Neural progenitor cell (in vitro differentiated cells): ENCODE measurements around the gene ZNF618. TPM values are rescaled to one million over a fixed set of nuclear protein-coding genes. Genes with fewer than 3 reads are reported as not detected.

ENCODE experiments used
- DNase-seq: peaks from one replicate; pipeline ENCODE4 v3.0.0-alpha.2; 2016; ENCODE audit warnings: low spot score
- H2AFZ ChIP-seq: fragments of 200-600 bp; sonication (generic); replicated peaks from 2 replicates; pipeline ENCODE4 v1.6.1; 2016; ENCODE audit warnings: antibody characterized with exemption
- H3F3A ChIP-seq: fragments of 200-600 bp; sonication (generic); 2 replicates; pipeline ENCODE4 v1.6.1; 2016; ENCODE audit warnings: antibody characterized with exemption, low read depth
- H3K27ac ChIP-seq: fragments of 200-600 bp; sonication (generic); 2 replicates; pipeline ENCODE4 v1.5.1; 2016; ENCODE audit warnings: mild to moderate bottlenecking
- H3K27me3 ChIP-seq: fragments of 200-600 bp; sonication (generic); 2 replicates; pipeline ENCODE4 v1.6.1; 2016; ENCODE audit warnings: mild to moderate bottlenecking, moderate library complexity
- H3K36me3 ChIP-seq: fragments of 200-600 bp; sonication (generic); 2 replicates; pipeline ENCODE4 v1.5.1; 2016
- H3K4me1 ChIP-seq: fragments of 200-600 bp; sonication (generic); 2 replicates; pipeline ENCODE4 v1.6.1; 2016; ENCODE audit warnings: mixed run types
- H3K4me2 ChIP-seq: fragments of 200-600 bp; sonication (generic); 2 replicates; pipeline ENCODE4 v1.6.1; 2016
- H3K4me3 ChIP-seq: fragments of 200-600 bp; sonication (generic); 2 replicates; pipeline ENCODE4 v1.5.1; 2016
- H3K79me2 ChIP-seq: fragments of 200-600 bp; sonication (generic); 2 replicates; pipeline ENCODE4 v1.6.1; 2016; ENCODE audit warnings: low read depth
- H3K9ac ChIP-seq: fragments of 200-600 bp; sonication (generic); 2 replicates; pipeline ENCODE4 v1.6.1; 2016
- H3K9me3 ChIP-seq: fragments of 200-600 bp; sonication (generic); 2 replicates; pipeline ENCODE4 v1.5.1; 2016; ENCODE audit warnings: low read depth
- H4K20me1 ChIP-seq: fragments of 200-600 bp; sonication (generic); 2 replicates; pipeline ENCODE4 v1.6.1; 2016; ENCODE audit warnings: low read depth
- H3K27ac Mint-ChIP-seq: 3 replicates; pipeline ENCODE4 v1.8.0; 2021; ENCODE audit warnings: mixed read lengths
- H3K27me3 Mint-ChIP-seq: 2 replicates; pipeline ENCODE4 v1.8.0; 2022; ENCODE audit warnings: low read depth, mild to moderate bottlenecking, inconsistent platforms, moderate library complexity, mixed read lengths; ENCODE audit not compliant: insufficient read depth
- H3K36me3 Mint-ChIP-seq: 3 replicates; pipeline ENCODE4 v1.8.0; 2021; ENCODE audit warnings: mixed read lengths
- H3K4me1 Mint-ChIP-seq: 3 replicates; pipeline ENCODE4 v1.8.0; 2021; ENCODE audit warnings: mixed read lengths
- H3K4me3 Mint-ChIP-seq: 3 replicates; pipeline ENCODE4 v1.8.0; 2021; ENCODE audit warnings: mild to moderate bottlenecking, moderate library complexity, mixed read lengths
- H3K9me3 Mint-ChIP-seq: 3 replicates; pipeline ENCODE4 v1.8.0; 2020; ENCODE audit warnings: mixed read lengths
- EZH2 ChIP-seq: fragments of 200-600 bp; sonication (generic); IDR thresholded peaks from 2 replicates; pipeline ENCODE4 v1.6.1; 2017; ENCODE audit warnings: antibody characterized with exemption, mild to moderate bottlenecking, moderate library complexity
- EZH2phosphoT487 ChIP-seq: fragments of 200-600 bp; sonication (generic); IDR thresholded peaks from 2 replicates; pipeline ENCODE4 v1.6.1; 2017; ENCODE audit warnings: antibody characterized with exemption
- total RNA-seq: library from RNA; depleted of rRNA; stranded (reverse); fragments of >200 nt; gene quantifications from 2 replicates; pipeline ENCODE4 v1.2.3, GENCODE V29; 2015; ENCODE audit warnings: low replicate concordance
- TF ChIP-seq, protein P1 (sequence below): fragments of 200-600 bp; sonication (generic); IDR thresholded peaks from 2 replicates; pipeline ENCODE4 v1.5.1; 2017; ENCODE audit warnings: antibody characterized with exemption, mild to moderate bottlenecking

The ZNF618 gene
- total RNA-seq, 1 donor from 2014 or later, result 10.5 TPM

DNA sequence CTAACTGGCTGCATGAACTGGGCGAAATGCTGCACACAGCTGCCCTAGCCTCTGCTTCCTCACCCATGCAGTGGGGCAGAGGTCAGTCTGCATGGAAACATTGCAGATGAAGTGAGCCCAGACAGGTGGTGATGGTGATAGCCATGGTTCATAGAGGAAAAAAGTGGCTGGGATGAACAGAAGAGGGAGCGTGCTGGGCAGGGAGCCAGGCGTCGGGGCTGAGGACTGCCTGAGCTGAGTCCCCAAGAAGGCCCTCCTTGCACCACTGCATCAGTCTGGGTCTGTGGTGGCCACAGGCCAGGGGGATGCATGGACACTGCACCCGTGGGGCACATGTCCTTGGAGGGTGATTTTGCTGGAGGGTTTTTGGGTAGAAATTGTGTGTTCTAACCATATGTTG is 121.5 kb downstream of the ZNF618 start:
- no peaks in the 10 kb centered on the region for H3K36me3 ChIP-seq
- peaks cover 10% of the 10 kb centered on the region for H3K36me3 Mint-ChIP-seq
- DNase-seq, result no peak
- H4K20me1 ChIP-seq, result peaks cover 41% of the 10 kb centered on the region
- H3K4me2 ChIP-seq, result no peak overlapping the region
- no peaks in the 10 kb centered on the region for H3K4me1 ChIP-seq
- H3K79me2 ChIP-seq, result no peaks in the 10 kb centered on the region
- H3K4me3 Mint-ChIP-seq, result no peak overlapping the region
- no peaks in the 10 kb centered on the region for H3K27me3 ChIP-seq
- no peak overlapping the region for H3K9ac ChIP-seq
- H3K4me1 Mint-ChIP-seq, result no peaks in the 10 kb centered on the region
- H3K9me3 ChIP-seq, result no peaks in the 10 kb centered on the region
- peaks cover 2% of the 10 kb centered on the region for H3K27me3 Mint-ChIP-seq
- H3F3A ChIP-seq, result no peaks in the 10 kb centered on the region
- H2AFZ ChIP-seq, result no peak overlapping the region
- no peak overlapping the region for H3K27ac ChIP-seq
- no peak overlapping the region for H3K27ac Mint-ChIP-seq
- no peak for TF ChIP-seq EZH2
- no peak for TF ChIP-seq EZH2phosphoT487
- TF ChIP-seq, protein P1, sequence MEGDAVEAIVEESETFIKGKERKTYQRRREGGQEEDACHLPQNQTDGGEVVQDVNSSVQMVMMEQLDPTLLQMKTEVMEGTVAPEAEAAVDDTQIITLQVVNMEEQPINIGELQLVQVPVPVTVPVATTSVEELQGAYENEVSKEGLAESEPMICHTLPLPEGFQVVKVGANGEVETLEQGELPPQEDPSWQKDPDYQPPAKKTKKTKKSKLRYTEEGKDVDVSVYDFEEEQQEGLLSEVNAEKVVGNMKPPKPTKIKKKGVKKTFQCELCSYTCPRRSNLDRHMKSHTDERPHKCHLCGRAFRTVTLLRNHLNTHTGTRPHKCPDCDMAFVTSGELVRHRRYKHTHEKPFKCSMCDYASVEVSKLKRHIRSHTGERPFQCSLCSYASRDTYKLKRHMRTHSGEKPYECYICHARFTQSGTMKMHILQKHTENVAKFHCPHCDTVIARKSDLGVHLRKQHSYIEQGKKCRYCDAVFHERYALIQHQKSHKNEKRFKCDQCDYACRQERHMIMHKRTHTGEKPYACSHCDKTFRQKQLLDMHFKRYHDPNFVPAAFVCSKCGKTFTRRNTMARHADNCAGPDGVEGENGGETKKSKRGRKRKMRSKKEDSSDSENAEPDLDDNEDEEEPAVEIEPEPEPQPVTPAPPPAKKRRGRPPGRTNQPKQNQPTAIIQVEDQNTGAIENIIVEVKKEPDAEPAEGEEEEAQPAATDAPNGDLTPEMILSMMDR, result no peak
- no peak overlapping the region for H3K4me3 ChIP-seq
- no peaks in the 10 kb centered on the region for H3K9me3 Mint-ChIP-seq

DNA sequence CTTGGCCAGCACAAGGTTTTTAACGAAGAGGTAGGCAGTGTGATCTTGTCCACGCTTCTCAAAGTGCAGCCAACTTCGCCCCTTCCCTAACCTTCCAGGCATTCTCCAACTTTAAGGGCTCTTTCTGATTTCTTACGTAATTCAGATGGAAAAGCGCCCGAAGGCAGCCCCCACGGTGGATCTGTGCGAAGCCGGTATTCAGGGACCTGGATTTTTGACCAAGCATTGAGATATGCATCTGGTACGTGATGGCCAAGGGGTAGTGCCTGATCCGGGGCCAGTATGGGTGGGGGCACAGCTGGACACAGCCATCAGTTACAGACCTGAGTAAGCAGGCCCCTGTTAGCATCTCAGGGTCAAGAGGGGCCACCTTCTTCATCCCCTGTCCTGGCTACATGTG is 122.0 kb downstream of the ZNF618 start:
- no peak overlapping the region for H2AFZ ChIP-seq
- H3K4me3 Mint-ChIP-seq, result peak overlapping the region; percentile 60
- peaks cover 35% of the 10 kb centered on the region for H4K20me1 ChIP-seq
- peaks cover 8% of the 10 kb centered on the region for H3K36me3 Mint-ChIP-seq
- no peaks in the 10 kb centered on the region for H3K9me3 Mint-ChIP-seq
- H3K27ac Mint-ChIP-seq, result peak overlapping the region; percentile 8
- no peak overlapping the region for H3K4me2 ChIP-seq
- peaks cover 2% of the 10 kb centered on the region for H3K27me3 Mint-ChIP-seq
- no peaks in the 10 kb centered on the region for H3K9me3 ChIP-seq
- TF ChIP-seq EZH2phosphoT487 (no peak), EZH2 (no peak)
- TF ChIP-seq, protein P1, result no peak
- H3K79me2 ChIP-seq, result no peaks in the 10 kb centered on the region
- H3K27ac ChIP-seq, result no peak overlapping the region
- H3K4me3 ChIP-seq, result no peak overlapping the region
- H3F3A ChIP-seq, result no peaks in the 10 kb centered on the region
- H3K4me1 Mint-ChIP-seq, result no peaks in the 10 kb centered on the region
- no peak for DNase-seq
- H3K4me1 ChIP-seq, result no peaks in the 10 kb centered on the region
- no peaks in the 10 kb centered on the region for H3K36me3 ChIP-seq
- H3K9ac ChIP-seq, result no peak overlapping the region
- no peaks in the 10 kb centered on the region for H3K27me3 ChIP-seq

DNA sequence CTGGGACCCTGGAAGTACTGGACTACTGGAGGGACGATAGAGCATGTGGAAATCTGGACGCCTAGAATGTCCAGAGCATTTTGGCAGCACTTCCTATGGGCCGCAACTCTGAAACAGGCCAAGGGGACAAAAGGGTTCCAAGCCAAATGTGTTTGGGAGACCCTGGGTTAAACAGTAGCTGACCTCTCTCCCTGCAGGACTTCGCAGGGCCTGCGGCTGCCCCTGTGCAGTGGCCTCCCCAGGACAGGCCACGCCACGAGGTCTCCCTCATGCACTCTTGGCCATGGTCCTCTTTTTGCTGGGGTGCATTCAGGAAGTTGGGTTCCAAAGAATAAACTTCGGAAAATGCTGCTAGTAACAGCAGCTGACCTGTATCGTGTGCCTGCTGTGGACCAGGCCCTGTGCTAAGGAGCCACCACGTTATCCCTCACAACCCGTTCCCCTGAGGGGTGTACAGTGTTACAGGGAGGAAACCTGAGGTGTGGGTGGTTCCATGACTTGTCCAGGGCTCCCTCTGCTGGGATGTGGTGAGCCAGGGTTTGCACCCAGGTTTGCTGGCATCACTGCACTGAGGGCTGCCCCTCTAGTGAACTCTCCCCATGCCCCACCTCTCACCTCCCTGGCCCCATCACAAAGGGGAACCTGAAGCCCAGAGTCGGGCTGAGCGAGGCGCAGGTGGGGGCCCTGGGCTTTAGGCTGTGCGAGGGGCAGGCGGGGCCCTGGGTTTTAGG is 122.6 kb downstream of the ZNF618 start:
- DNase-seq, result peak; percentile 29
- Mint-ChIP-seq H3K4me3 (peak overlapping the region; percentile 60), H3K36me3 (peaks cover 8% of the 10 kb centered on the region), H3K9me3 (no peaks in the 10 kb centered on the region), H3K27ac (peak overlapping the region; percentile 8), H3K27me3 (peaks cover 2% of the 10 kb centered on the region), H3K4me1 (no peaks in the 10 kb centered on the region)
- Histone ChIP-seq H4K20me1 (peaks cover 31% of the 10 kb centered on the region), H3K9me3 (no peaks in the 10 kb centered on the region), H3K36me3 (no peaks in the 10 kb centered on the region), H3K27me3 (no peaks in the 10 kb centered on the region), H2AFZ (no peak overlapping the region), H3K79me2 (no peaks in the 10 kb centered on the region), H3K4me3 (no peak overlapping the region), H3K9ac (no peak overlapping the region), H3K27ac (no peak overlapping the region), H3K4me1 (no peaks in the 10 kb centered on the region), H3F3A (no peaks in the 10 kb centered on the region), H3K4me2 (no peak overlapping the region)
- TF ChIP-seq, protein P1, result peak; percentile 37
- no peak for TF ChIP-seq EZH2
